GM12878 (cell line): Measurements from ENCODE around the gene C19orf47. TPM values are rescaled to one million over a fixed set of nuclear protein-coding genes. Genes with fewer than 3 reads are reported as not detected.

Experiments
- ATAC-seq: fragments of 200-7000 bp; cut with Tn5 transposase; 3 replicates; pipeline ENCODE4 v1.9.1; 2020; ENCODE audit warnings: mild to moderate bottlenecking, moderate library complexity
- Bru-seq: library from RNA; stranded (reverse); fragments of 400-500 nt; gene quantifications from one replicate; lab custom pipeline; 2021; lab: Mats Ljungman, UMichigan
- BruChase-seq, 2 experiments: library from RNA; stranded (reverse); fragments of 400-500 nt; gene quantifications; one replicate each; lab custom pipeline; 2021; lab: Mats Ljungman, UMichigan
- BruUV-seq: library from RNA; stranded (reverse); fragments of 400-500 nt; replicated peaks from 2 replicates; lab custom pipeline; 2021; lab: Mats Ljungman, UMichigan
- CTCF ChIA-PET: fragments of 300-600 bp; sonication (Branson Sonifier 250); formaldehyde crosslinking; extraction: SDS; loops from one replicate; lab custom pipeline; 2021; ENCODE audit warnings: inconsistent platforms; lab: Yijun Ruan, JAX
- POLR2A ChIA-PET: fragments of 350-600 bp; formaldehyde crosslinking; extraction: SDS; loops from one replicate; lab custom pipeline; 2021; ENCODE audit warnings: inconsistent platforms; lab: Charles Lee
- RAD21 ChIA-PET: fragments of 300-600 bp; sonication (Branson Sonifier 250); formaldehyde crosslinking; loops from one replicate; lab custom pipeline; 2023; ENCODE audit warnings: antibody characterized with exemption; ENCODE audit not compliant: unreplicated experiment; lab: Charles Lee
- SMC1A ChIA-PET: fragments of 300-600 bp; sonication (Branson Sonifier 250); formaldehyde crosslinking; loops from one replicate; lab custom pipeline; 2023; ENCODE audit not compliant: unreplicated experiment, uncharacterized antibody; lab: Charles Lee
- DNase-seq: peaks from one replicate; pipeline ENCODE4 v3.0.0-alpha.2; 2011; ENCODE audit warnings: low read depth, low spot score
- FAIRE-seq: peaks from 3 replicates; lab custom pipeline; 2011; peaks lifted over from hg19 to GRCh38; lab: Jason Lieb, UNC
- H2AFZ ChIP-seq: 2 replicates; pipeline ENCODE4 v1.6.0; 2011; ENCODE audit warnings: low read depth, low read length, control low read depth; ENCODE audit not compliant: control insufficient read depth
- H3K27ac ChIP-seq: 2 replicates; pipeline ENCODE4 v1.5.1; 2011; ENCODE audit warnings: control low read depth; ENCODE audit not compliant: control insufficient read depth, insufficient read depth
- H3K27me3 ChIP-seq, 2 experiments: replicated peaks in 1 of 2; 2 replicates each; pipeline versions ENCODE4 v1.6.0 to v1.6.1; 2011; ENCODE audit warnings: low read length in 1 of 2; ENCODE audit not compliant: control insufficient read depth in 2 of 2, insufficient read depth in 2 of 2
- H3K36me3 ChIP-seq, 2 experiments: 2 replicates each; pipeline ENCODE4 v1.5.1; 2011; ENCODE audit warnings: low read length in 1 of 2; ENCODE audit not compliant: control insufficient read depth in 2 of 2, insufficient read depth in 2 of 2
- H3K4me1 ChIP-seq: 2 replicates; pipeline ENCODE4 v1.6.1; 2011; ENCODE audit warnings: mild to moderate bottlenecking, low read length, moderate library complexity, mixed read lengths; ENCODE audit not compliant: control insufficient read depth, insufficient read depth
- H3K4me2 ChIP-seq: 2 replicates; pipeline ENCODE4 v1.6.0; 2011; ENCODE audit warnings: control low read depth; ENCODE audit not compliant: control insufficient read depth, insufficient read depth
- H3K4me3 ChIP-seq: fragments of 200-600 bp; sonication (generic); 2 replicates; pipeline ENCODE4 v1.5.1; 2016
- H3K79me2 ChIP-seq: 2 replicates; pipeline ENCODE4 v1.6.0; 2011; ENCODE audit warnings: low read length; ENCODE audit not compliant: control insufficient read depth, insufficient read depth
- H3K9ac ChIP-seq: 2 replicates; pipeline ENCODE4 v1.8.0; 2011; ENCODE audit warnings: low read length, control low read depth, mixed read lengths; ENCODE audit not compliant: control insufficient read depth, insufficient read depth
- H3K9me3 ChIP-seq: replicated peaks from 3 replicates; pipeline ENCODE4 v1.5.1; 2011; ENCODE audit warnings: mild to moderate bottlenecking, low read length; ENCODE audit not compliant: control insufficient read depth, insufficient read depth
- H4K20me1 ChIP-seq: 2 replicates; pipeline ENCODE4 v1.6.0; 2011; ENCODE audit not compliant: control insufficient read depth, insufficient read depth
- BCLAF1 ChIP-seq: fragments of 450-650 bp; IDR thresholded peaks from 2 replicates; pipeline ENCODE4 v1.6.1; 2017; ENCODE audit warnings: antibody characterized with exemption, mild to moderate bottlenecking, moderate library complexity
- EED ChIP-seq: sonication (generic); IDR thresholded peaks from 2 replicates; pipeline ENCODE4 v1.6.1; 2016; ENCODE audit warnings: antibody characterized with exemption, low read depth
- ELK1 ChIP-seq: IDR thresholded peaks from 2 replicates; pipeline ENCODE4 v1.6.1; 2012; ENCODE audit warnings: low read depth, low read length, improper control_type of control experiment
- IRF3 ChIP-seq: fragments of 450-650 bp; IDR thresholded peaks from 2 replicates; pipeline ENCODE4 v1.6.1; 2014; ENCODE audit warnings: mild to moderate bottlenecking
- NKRF ChIP-seq: fragments of 450-650 bp; conservative IDR thresholded peaks from 2 replicates; pipeline ENCODE4 v1.6.1; 2017; ENCODE audit warnings: mild to moderate bottlenecking, moderate library complexity
- PBX3 ChIP-seq: IDR thresholded peaks from 2 replicates; pipeline ENCODE4 v1.6.1; 2011; ENCODE audit warnings: mild to moderate bottlenecking, low read depth, low read length, moderate library complexity; ENCODE audit not compliant: insufficient replicate concordance
- RB1 ChIP-seq: fragments of 450-650 bp; formaldehyde crosslinking; IDR thresholded peaks from 2 replicates; pipeline ENCODE4 v1.6.1; 2017; ENCODE audit warnings: mild to moderate bottlenecking, borderline replicate concordance
- TCF7 ChIP-seq: IDR thresholded peaks from 2 replicates; pipeline ENCODE4 v1.6.1; 2014; ENCODE audit warnings: antibody characterized with exemption, borderline replicate concordance
- WGBS: methylation state at CpG from one replicate; pipeline ENCODE4 v1.1.6; 2016; ENCODE audit warnings: low lambda C conversion rate; ENCODE audit not compliant: insufficient replicate concordance, insufficient coverage; ENCODE audit errors: missing lambda C conversion rate; 5-methylcytosine and 5-hydroxymethylcytosine counted together
- in situ Hi-C: fragments of 300-500 bp; cut with MboI; formaldehyde crosslinking; loops from 9 replicates; pipeline ENCODE4 v1.14.3; 2018; ENCODE audit warnings: mixed read lengths
- intact Hi-C: fragments of 100-400 bp; cut with micrococcal nuclease; formaldehyde crosslinking; loops from one replicate; pipeline ENCODE4 v1.14.2; 2022; ENCODE audit not compliant: unreplicated experiment
- long read RNA-seq, 2 experiments: library from polyadenylated mRNA; unstranded; transcript quantifications; one replicate each; pipeline ENCODE4 v2.0.0, GENCODE V29; 2019 to 2020
- polyA minus RNA-seq, 3 experiments: library from RNA; depleted of rRNA, polyadenylated mRNA; stranded (reverse); fragments of >200 nt; gene quantifications; 2 replicates each; pipeline ENCODE4 v1.2.3, GENCODE V29; 2011
- polyA plus RNA-seq, 11 experiments: library from polyadenylated mRNA; depleted of rRNA in 4 of 11; unstranded in 6 of 11; stranded (reverse) in 5 of 11; fragments of >200 nt; fragmentation: Nextera tagmentation in 4 of 11; fragmentation: Illumina TruSeq in 1 of 11; extraction: Ambion mirVana in 4 of 11; extraction: Trizol in 1 of 11; gene quantifications; 1 replicate in 1 of 11; 2 replicates in 10 of 11; pipeline versions ENCODE4 v1.2.1 to v1.2.3, GENCODE V29; 2011 to 2016; ENCODE audit warnings: inconsistent platforms in 2 of 11, missing spikeins in 2 of 11, low read depth in 1 of 11
- total RNA-seq, 4 experiments: library from RNA; depleted of rRNA in 3 of 4; stranded (reverse); fragments of >200 nt in 3 of 4; fragmentation: Illumina TruSeq in 1 of 4; extraction: Trizol in 1 of 4; gene quantifications; 2 replicates each; pipeline versions ENCODE4 v1.2.1 to v1.2.3, GENCODE V29; 2013 to 2021

The C19orf47 gene
- total RNA-seq (2013; cell fraction: nucleolus; rRNA removed): 10.6 and 12.4 TPM in 2 replicates
- total RNA-seq (2014; rRNA removed): 16.1 and 19.9 TPM in 2 replicates
- total RNA-seq (2014; rRNA removed; fragmentation: Illumina TruSeq; extraction: Trizol): 5.2 and 6.6 TPM in 2 replicates
- 29.1 and 30.7 TPM in 2 replicates for total RNA-seq (2021)
- polyA plus RNA-seq (2011; ENCODE audit: low read depth): 5.5 TPM
- 8.4 and 20.4 TPM in 2 replicates for polyA plus RNA-seq (2011; rRNA removed)
- polyA plus RNA-seq (2011; cell fraction: cytosol; rRNA removed): 17.3 and 21.1 TPM in 2 replicates
- polyA plus RNA-seq (2011; cell fraction: nucleus; rRNA removed): 18.4 and 23.6 TPM in 2 replicates
- 11.0 and 11.5 TPM in 2 replicates for polyA plus RNA-seq (2012)
- polyA plus RNA-seq (2014; fragmentation: Illumina TruSeq; extraction: Trizol): 4.5 and 14.4 TPM in 2 replicates
- polyA plus RNA-seq (2014; fragmentation: Nextera tagmentation; extraction: Ambion mirVana): 1 to 10 TPM in 1 of 2 experiments, under 1 TPM in 1; 0.11 to 2.0 TPM
- 25.1 and 31.8 TPM in 2 replicates for polyA plus RNA-seq (2014; rRNA removed)
- polyA plus RNA-seq (2016; fragmentation: Nextera tagmentation; extraction: Ambion mirVana): 10 to 100 TPM; 25.0 to 26.6 TPM
- 25.5 and 38.3 TPM in 2 replicates for polyA minus RNA-seq (2011; rRNA and poly(A)+ RNA removed)
- 6.5 and 16.3 TPM in 2 replicates for polyA minus RNA-seq (2011; cell fraction: cytosol; rRNA and poly(A)+ RNA removed)
- polyA minus RNA-seq (2011; cell fraction: nucleus; rRNA and poly(A)+ RNA removed): 5.4 and 12.1 TPM in 2 replicates
- Bru-seq, nascent RNA: percentile 58 among the genes with signal in this experiment
- percentile 58 among the genes with signal in this experiment for BruChase-seq, experiment 1, labeled RNA remaining after a 6-hour chase
- percentile 60 among the genes with signal in this experiment for BruChase-seq, experiment 2, labeled RNA remaining after a 2-hour chase
- long read RNA-seq, experiment 1, partial matches to known transcripts: 2 of 15 reads
- long read RNA-seq, experiment 1, other reads (novel, unspliced or antisense): 11 of 15 reads
- long read RNA-seq, experiment 2: 0 reads

GRCh38 chr19:40348125-40348913 is at the start of gene C19orf47, which contains the start of gene PLD3:
Gene C19orf47 (minus strand): TSS chr19:40348397. CDS start chr19:40341857, 6,540 bp downstream.
Gene PLD3 (plus strand): TSS chr19:40348695. CDS start chr19:40366484, 17,789 bp downstream.
- POLR2A ChIA-PET: interaction anchor here (0.6 to 1.5 kb wide), 9 partner anchors 17 to 430 kb away, joined by 3 to 8 read pairs (median 5); partner anchors contain the start of genes RAB4B, SERTAD1 and SERTAD3
- H4K20me1 ChIP-seq: no peaks in the 10 kb centered on the region
- no TSS peak for BruUV-seq
- in situ Hi-C loops: no loop called here
- H3K36me3 ChIP-seq: peaks cover 0 to 2% of the 10 kb centered on the region in 2 experiments; a peak in 1 of 4 replicates
- H3K4me3 ChIP-seq: peak within 1 kb of the TSS; percentile 89
- DNase-seq (peak; percentile 97), FAIRE-seq (peak; percentile 80), ATAC-seq (peak; percentile 99)
- whole genome bisulfite sequencing: under 1% methylated on average over 62 of the region's 77 CpGs
- peak within 1 kb of the TSS; percentile 86 for H3K9ac ChIP-seq
- H3K27me3 ChIP-seq: no peaks in the 10 kb centered on the region
- H3K27ac ChIP-seq: peak within 1 kb of the TSS; percentile 75
- CTCF ChIA-PET: interaction anchor here (0.8 to 3.0 kb wide), 8 partner anchors 9 to 256 kb away, joined by 3 to 8 read pairs (median 3); no protein-coding TSS in a partner anchor
- no peaks in the 10 kb centered on the region for H3K9me3 ChIP-seq
- SMC1A ChIA-PET: interaction anchor here (0.7 to 2.0 kb wide), 6 partner anchors 8 to 116 kb away, joined by 3 to 7 read pairs (median 4); partner anchors contain the start of gene AKT2
- H3K4me2 ChIP-seq: peak within 1 kb of the TSS; percentile 81
- RAD21 ChIA-PET: interaction anchor here (0.7 to 2.2 kb wide), 12 partner anchors 8 to 429 kb away, joined by 3 to 8 read pairs (median 4); partner anchors contain the start of genes BLVRB and RAB4B
- intact Hi-C loops: no loop called here
- H2AFZ ChIP-seq: peak within 1 kb of the TSS; percentile 75
- H3K4me1 ChIP-seq: peaks cover 7% of the 10 kb centered on the region; the same call in 1 of the 2 replicates
- peaks cover 23% of the 10 kb centered on the region for H3K79me2 ChIP-seq
- peak; percentile 93 for TF ChIP-seq IRF3
- peak; percentile 15 for TF ChIP-seq PBX3
- no peak for TF ChIP-seq TCF7
- peak; percentile 63 for TF ChIP-seq ELK1
- no peak for TF ChIP-seq EED
- no peak; the same call in 1 of the 2 replicates for TF ChIP-seq RB1
- TF ChIP-seq NKRF: peak; percentile 62
- no peak for TF ChIP-seq BCLAF1
